Right renal cortex interstitium (tissue), 3 donors: Measurements from ENCODE around the gene ZNF488. TPM values are rescaled to one million over a fixed set of nuclear protein-coding genes. Genes with fewer than 3 reads are reported as not detected.

Experiments
- DNase-seq, 3 donors: peaks; one replicate each; pipeline ENCODE4 v3.0.0-alpha.2; 2013; ENCODE audit warnings: low read depth in 3 of 3, low spot score in 2 of 3
- polyA plus RNA-seq, 3 donors: library from polyadenylated mRNA; unstranded; fragments of 120-200 nt; gene quantifications; one replicate each; pipeline ENCODE4 v1.2.1, GENCODE V29; 2013; ENCODE audit not compliant: insufficient read length in 3 of 3

ZNF488 gene
- polyA plus RNA-seq, 3 donors = 5.9 to 6.6 (median 6.4) TPM

- DNase-seq = no peak
Measured at GRCh38 chr10:47332946-47333345, 51.1 kb downstream of the ZNF488 start.

- DNase-seq = no peak
Measured at GRCh38 chr10:47332371-47332770, 51.7 kb downstream of the ZNF488 start.

GRCh38 chr10:47331954-47332353, 52.1 kb downstream of the ZNF488 start:
- no peak for DNase-seq

GRCh38 chr10:47331491-47331890, 52.6 kb downstream of the ZNF488 start:
- DNase-seq = no peak

- DNase-seq = no peak
Measured at GRCh38 chr10:47330804-47331203, 53.3 kb downstream of the ZNF488 start.

GRCh38 chr10:47330366-47330765, 53.7 kb downstream of the ZNF488 start:
- no peak for DNase-seq

GRCh38 chr10:47329855-47330254, 54.2 kb downstream of the ZNF488 start:
- DNase-seq = no peak

- DNase-seq = no peak
Measured at GRCh38 chr10:47326927-47327330, 57.2 kb downstream of the ZNF488 start.

GRCh38 chr10:47326306-47326926, 57.7 kb downstream of the ZNF488 start:
- DNase-seq = no peak

GRCh38 chr10:47325303-47326291, 58.5 kb downstream of the ZNF488 start:
- DNase-seq = no peak

- no peak for DNase-seq
Measured at GRCh38 chr10:47323636-47324296, 60.3 kb downstream of the ZNF488 start.

GRCh38 chr10:47323087-47323486, 61.0 kb downstream of the ZNF488 start:
- DNase-seq = no peak

- DNase-seq = no peak
Measured at GRCh38 chr10:47322300-47323061, 61.6 kb downstream of the ZNF488 start, which contains the start of gene GDF2. TSS of gene GDF2 (plus strand) at chr10:47322454. CDS start at chr10:47322669, 215 bp downstream.

GRCh38 chr10:47321521-47322195, 62.4 kb downstream of the ZNF488 start:
- no peak for DNase-seq

GRCh38 chr10:47320812-47321211, 63.3 kb downstream of the ZNF488 start:
- DNase-seq = no peak

- no peak for DNase-seq
Measured at GRCh38 chr10:47319784-47320183, 64.3 kb downstream of the ZNF488 start.

- no peak for DNase-seq
Measured at GRCh38 chr10:47318706-47319105, 65.4 kb downstream of the ZNF488 start.

GRCh38 chr10:47317251-47317650, 66.8 kb downstream of the ZNF488 start:
- no peak for DNase-seq

GRCh38 chr10:47316131-47316530, 68.0 kb downstream of the ZNF488 start:
- DNase-seq = no peak
